IPS-18a (cell line): ENCODE results near the gene PTRH1.

Source experiments
- H3K27ac ChIP-seq: one replicate; pipeline ENCODE4 v1.5.1; 2013; ENCODE audit warnings: low read length
- H3K27me3 ChIP-seq: one replicate; pipeline ENCODE4 v1.6.1; 2013; ENCODE audit warnings: mild to moderate bottlenecking, low read length; ENCODE audit not compliant: control insufficient read depth, insufficient read depth
- H3K36me3 ChIP-seq: one replicate; pipeline ENCODE4 v1.6.1; 2013; ENCODE audit warnings: low read depth, low read length; ENCODE audit not compliant: control insufficient read depth
- H3K4me1 ChIP-seq: one replicate; pipeline ENCODE4 v1.6.1; 2013; ENCODE audit warnings: low read depth, low read length; ENCODE audit not compliant: control insufficient read depth
- H3K4me3 ChIP-seq: one replicate; pipeline ENCODE4 v1.5.1; 2013; ENCODE audit warnings: low read length
- H3K9ac ChIP-seq: one replicate; pipeline ENCODE4 v1.6.1; 2013; ENCODE audit warnings: mild to moderate bottlenecking, low read length, moderate library complexity
- H3K9me3 ChIP-seq: one replicate; pipeline ENCODE4 v1.6.1; 2013; ENCODE audit warnings: low read depth, low read length; ENCODE audit not compliant: control insufficient read depth

The PTRH1 gene

DNA sequence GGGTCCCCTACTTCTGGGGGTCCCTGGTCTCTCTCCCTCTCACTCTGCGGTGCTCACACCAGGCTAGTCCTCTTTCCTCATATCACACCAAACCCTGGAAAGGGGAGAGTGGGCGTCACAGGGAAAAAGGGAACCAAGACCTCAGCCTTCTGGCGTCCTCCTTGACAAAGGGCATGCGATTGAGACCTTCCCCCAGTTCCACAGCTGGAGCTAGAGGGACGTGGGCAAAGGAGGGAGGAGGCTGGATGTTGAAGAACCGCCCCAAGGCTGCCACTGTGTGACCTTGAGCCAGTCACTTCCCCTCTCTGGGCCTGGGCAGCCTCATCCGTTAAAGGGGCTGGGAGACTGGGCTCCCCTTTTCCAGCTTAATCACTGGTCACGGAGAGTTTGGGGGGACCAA, 38.2 kb upstream of the PTRH1 start:
- no peaks in the 10 kb centered on the region for H3K36me3 ChIP-seq
- H3K9me3 ChIP-seq, result no peaks in the 10 kb centered on the region
- no peaks in the 10 kb centered on the region for H3K4me1 ChIP-seq
- no peak overlapping the region for H3K27ac ChIP-seq
- H3K9ac ChIP-seq, result no peak overlapping the region
- H3K27me3 ChIP-seq, result peaks cover 21% of the 10 kb centered on the region
- H3K4me3 ChIP-seq, result no peak overlapping the region

DNA sequence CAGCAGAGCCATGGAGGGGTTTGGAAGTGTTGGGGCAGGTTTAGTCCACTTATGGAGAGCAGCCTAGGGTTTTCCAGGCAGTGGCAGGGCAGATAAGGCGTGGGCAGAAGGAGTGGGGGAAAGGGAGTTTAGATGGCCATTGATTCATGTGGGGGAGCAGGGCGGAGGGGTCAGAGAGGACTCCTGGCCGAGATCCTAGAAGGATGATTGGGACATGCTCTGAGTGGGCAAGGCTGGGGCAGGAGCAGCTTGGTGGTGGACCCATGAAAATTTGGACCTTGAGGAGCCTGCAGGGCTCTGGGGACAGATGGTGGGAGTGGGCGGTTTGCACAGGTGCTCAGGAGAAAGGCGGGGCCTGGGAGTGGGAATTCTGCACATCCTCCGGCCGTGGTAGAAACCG, 37.7 kb upstream of the PTRH1 start:
- Histone ChIP-seq H3K27me3 (peaks cover 21% of the 10 kb centered on the region), H3K4me1 (no peaks in the 10 kb centered on the region), H3K9me3 (no peaks in the 10 kb centered on the region), H3K4me3 (no peak overlapping the region), H3K36me3 (no peaks in the 10 kb centered on the region), H3K27ac (no peak overlapping the region), H3K9ac (no peak overlapping the region)

DNA sequence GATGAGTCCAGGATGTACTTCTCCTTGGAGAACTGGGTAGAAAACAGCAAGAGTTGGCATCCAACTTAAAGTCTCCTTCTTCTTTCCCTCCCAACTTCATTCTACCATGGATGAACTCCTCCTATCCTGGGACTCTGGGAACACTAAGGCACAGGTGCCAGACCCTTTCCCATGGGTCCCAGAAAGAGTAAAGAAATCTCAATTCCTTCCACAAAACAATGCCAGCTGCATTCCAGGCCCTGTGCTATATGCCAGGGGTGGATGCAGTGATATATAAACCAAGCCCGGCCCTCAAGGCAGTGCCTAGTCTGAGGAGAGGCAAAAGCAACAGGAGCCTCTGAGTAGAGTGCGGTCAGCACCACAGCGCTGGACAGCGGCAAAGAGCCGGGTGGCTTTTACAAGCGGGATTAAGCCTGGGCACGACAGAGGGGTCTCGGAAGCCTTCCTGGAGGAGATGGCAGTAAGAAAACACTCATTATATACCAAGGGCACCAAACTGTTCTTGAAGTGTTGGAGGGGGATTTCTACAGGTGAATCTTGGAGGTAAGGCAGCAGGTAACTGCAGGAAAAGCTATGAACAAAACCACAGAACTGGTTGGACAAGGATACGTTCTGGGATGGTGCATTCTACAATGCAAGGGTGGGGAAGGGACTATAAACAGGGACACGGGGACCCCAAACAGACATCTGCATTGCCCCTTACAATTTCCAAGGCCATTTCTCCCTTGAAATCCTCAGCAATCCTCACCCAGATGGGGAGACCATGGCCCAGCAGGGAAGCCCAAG, 36.0 kb upstream of the PTRH1 start:
- H3K36me3 ChIP-seq, result no peaks in the 10 kb centered on the region
- peaks cover 20% of the 10 kb centered on the region for H3K27me3 ChIP-seq

DNA sequence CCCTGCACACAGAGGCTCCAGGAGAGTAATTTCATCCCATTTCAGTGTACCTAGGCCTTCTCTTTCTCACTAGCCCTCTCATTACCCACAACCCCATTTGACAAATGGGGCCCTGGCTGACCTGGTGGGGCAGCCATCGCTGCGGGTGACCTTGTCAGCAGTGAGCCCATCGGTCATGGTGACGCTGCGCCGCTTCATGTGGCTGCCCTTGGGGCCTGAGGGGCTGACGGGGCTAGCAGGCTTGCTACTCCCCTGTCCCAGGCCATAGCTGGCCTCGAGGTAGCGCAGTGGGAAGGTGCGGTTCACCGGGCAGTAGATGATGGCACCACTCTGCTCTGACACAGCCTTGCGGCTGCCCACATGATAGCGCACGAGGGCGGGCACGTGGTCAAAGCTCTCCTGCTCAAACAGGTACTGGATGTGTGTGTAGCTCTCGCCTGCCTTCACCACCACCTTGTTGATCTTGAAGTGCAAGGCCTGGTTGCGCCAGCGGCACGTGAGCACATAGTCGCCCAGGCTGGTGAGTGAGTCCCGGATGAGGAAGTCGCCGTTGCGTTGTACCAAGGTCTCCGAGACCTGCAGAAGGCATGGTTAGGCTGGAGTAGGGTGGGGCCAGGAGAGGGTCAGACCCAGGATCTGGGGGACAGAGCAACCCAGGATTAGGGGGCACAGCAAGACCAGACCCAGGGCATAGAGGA, 33.8 kb upstream of the PTRH1 start:
- H3K4me3 ChIP-seq, result no peak overlapping the region
- H3K4me1 ChIP-seq, result no peaks in the 10 kb centered on the region
- peaks cover 8% of the 10 kb centered on the region for H3K27me3 ChIP-seq
- no peak overlapping the region for H3K9ac ChIP-seq
- H3K9me3 ChIP-seq, result no peaks in the 10 kb centered on the region
- H3K27ac ChIP-seq, result no peak overlapping the region
- H3K36me3 ChIP-seq, result no peaks in the 10 kb centered on the region

More for the DNA sequence above, 36.0 kb upstream of the PTRH1 start:
- Histone ChIP-seq H3K4me1 (no peaks in the 10 kb centered on the region), H3K27ac (no peak overlapping the region), H3K9ac (no peak overlapping the region), H3K4me3 (no peak overlapping the region), H3K9me3 (no peaks in the 10 kb centered on the region)

DNA sequence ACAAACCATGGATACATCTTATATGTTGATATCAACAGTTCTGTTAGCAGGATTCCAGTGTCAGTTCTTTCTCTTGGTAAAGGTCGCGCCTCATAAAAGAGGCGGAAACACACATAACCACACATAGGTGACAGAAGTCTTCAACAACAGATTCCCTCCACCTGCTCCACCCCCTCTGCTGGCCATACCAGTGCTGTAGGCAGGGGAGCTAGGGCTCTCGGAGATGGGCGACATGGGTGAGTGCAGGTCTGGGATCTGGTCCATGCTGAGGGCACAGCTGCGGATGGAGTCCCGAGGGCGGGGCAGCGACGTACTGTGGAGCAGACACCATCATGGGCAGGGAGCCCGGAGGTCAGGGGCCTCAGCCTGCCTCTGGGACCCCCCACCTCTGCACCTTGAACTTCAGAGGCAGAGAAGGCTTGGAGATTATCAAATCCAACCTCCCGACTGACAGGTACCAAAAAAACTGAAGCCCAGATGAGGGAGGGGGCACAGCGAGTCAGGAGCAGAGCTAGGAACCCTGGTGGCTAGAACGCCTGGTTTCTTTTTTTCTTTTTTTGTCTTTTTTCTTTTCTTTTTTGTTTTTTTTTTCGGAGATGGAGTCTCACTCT, 31.6 kb upstream of the PTRH1 start:
- Histone ChIP-seq H3K4me3 (no peak overlapping the region), H3K9ac (no peak overlapping the region), H3K4me1 (no peaks in the 10 kb centered on the region), H3K9me3 (no peaks in the 10 kb centered on the region), H3K27ac (no peak overlapping the region), H3K27me3 (peaks cover 3% of the 10 kb centered on the region), H3K36me3 (no peaks in the 10 kb centered on the region)

DNA sequence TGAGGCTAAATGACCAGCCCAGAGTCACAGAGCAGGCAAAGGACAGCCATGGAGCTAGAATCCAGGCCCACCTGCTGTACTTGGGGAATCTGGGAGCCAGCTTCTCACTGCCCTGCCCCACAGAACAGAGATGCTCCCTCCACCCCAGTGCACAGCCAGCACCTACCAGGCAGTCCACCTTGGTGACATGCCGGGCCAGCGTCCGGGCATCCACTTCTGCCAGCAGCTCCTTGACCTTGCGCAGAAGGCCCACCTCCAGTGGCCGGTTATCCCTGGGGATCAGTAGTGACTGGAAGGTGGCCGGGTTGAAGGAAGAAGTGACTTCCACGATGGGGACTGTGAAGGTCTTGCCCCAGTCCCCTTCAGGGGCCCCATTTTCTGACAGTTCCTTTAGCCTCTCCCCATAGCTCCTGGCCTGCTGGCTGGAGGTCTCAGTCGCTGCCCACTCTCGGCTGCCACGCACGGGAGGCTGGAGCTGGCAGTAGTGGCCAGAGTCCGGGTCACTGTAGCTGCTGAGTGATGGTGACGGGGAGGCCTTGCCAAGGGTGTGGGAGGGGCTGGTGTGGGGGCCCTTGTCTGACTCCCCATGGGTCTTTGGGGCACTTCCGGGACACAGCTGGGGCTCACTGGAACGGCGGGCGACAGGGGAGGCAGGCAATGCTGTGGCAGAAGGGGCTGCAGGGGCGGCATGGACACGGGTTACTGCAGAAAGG, 29.1 kb upstream of the PTRH1 start:
- no peaks in the 10 kb centered on the region for H3K4me1 ChIP-seq
- H3K4me3 ChIP-seq, result no peak overlapping the region
- H3K27ac ChIP-seq, result no peak overlapping the region
- no peaks in the 10 kb centered on the region for H3K9me3 ChIP-seq
- no peak overlapping the region for H3K9ac ChIP-seq
- no peaks in the 10 kb centered on the region for H3K27me3 ChIP-seq
- H3K36me3 ChIP-seq, result no peaks in the 10 kb centered on the region

DNA sequence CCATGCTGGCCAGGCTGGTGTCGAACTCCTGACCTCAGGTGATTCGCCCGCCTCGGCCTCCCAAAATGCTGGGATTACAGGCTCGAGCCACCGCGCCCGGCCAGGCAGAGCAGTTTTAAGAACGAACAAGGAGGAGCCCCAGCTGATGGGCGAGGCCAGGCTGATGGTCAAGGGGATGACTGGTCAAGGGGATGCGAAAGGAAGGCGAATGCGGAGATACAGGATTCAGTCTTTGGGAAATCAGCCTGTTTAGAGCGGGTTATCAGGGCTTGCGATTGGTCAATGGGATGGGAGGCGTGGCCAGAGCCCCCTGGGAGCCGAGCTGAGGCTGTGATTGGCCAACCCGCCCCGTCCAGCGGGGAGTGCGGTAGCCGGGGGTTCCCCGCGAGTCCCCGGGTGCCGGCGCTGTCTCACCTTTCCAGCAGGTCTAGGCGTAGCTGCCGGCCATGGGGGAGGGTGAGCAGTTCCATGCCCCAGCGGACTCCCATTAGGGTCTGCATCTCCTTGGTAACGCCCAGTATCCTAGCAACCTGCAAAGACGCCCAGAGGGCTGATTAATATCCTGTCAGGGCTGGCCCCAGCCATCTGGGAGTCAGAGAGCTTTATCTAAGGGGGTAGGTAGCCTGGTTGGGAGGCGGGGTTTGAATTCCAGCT, 27.1 kb upstream of the PTRH1 start:
- H3K27ac ChIP-seq, result no peak overlapping the region
- no peaks in the 10 kb centered on the region for H3K9me3 ChIP-seq
- H3K9ac ChIP-seq, result peak overlapping the region; percentile 45
- H3K4me1 ChIP-seq, result no peaks in the 10 kb centered on the region
- peak overlapping the region; percentile 65 for H3K4me3 ChIP-seq
- H3K36me3 ChIP-seq, result no peaks in the 10 kb centered on the region
- H3K27me3 ChIP-seq, result no peaks in the 10 kb centered on the region

DNA sequence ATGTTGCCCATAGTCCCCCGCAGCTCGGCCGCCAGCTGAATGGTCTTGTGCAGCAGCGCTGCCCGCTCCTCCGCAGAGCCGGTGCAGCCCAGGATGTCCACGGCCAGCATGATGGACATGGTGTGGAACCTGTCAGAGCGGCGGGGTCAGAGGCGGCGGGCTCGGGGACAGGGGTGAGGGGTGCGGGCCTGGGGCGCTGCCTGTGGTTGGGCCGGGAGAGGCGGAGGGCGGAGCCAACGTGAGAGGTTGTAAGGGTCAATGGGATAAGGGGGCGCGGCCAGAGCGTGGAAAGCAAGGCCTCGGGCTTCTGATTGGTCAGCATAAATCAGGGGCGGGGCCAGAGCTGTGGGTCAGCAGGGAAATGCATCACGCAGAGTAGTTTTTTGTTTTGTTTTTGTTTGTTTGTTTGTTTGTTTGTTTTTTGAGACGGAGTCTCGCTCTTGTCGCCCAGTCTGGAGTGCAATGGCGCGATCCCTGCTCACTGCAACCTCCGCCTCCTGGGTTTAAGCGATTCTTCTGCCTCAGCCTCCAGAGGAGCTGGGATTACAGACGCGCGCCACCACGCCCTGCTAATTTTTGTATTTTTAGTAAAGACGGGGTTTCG, 26.5 kb upstream of the PTRH1 start:
- Histone ChIP-seq H3K36me3 (no peaks in the 10 kb centered on the region), H3K9ac (peak overlapping the region; percentile 45), H3K4me1 (no peaks in the 10 kb centered on the region), H3K27me3 (no peaks in the 10 kb centered on the region), H3K27ac (no peak overlapping the region), H3K9me3 (no peaks in the 10 kb centered on the region), H3K4me3 (peak overlapping the region; percentile 65)

DNA sequence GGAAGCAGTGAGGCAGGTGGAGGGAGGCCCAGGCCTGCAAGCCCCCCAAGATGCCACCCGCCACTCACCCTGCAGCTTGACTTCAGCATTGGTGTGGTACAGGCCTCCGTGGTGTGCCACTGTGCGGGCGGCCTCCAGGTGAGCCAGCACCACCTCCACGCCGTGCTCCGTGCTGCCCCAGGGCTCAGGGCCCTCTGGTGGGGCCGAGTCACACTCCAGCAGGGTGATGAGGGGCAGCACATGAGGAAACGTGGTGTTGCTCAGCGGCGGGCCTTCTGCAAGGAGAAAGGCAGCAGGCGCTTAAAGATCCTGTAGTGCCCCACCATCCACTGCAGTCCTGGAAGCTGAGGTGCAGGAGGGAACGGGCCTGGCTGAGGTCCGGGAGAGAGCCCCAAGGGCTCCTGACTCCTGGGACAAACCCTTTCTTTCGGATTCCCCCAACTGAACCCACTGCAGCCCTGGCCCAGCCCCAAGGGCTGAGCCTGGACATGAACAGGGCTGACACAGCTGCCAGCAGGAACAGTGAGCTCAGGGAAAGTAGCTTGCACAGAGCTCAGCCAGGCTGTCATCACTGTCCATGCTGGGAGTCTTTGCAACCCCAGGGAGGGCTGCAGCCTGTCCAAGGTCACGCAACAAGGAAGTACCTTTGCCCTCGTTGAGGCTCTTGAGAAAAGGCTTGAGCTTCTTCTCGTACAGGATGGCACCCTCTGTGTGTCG, 24.3 kb upstream of the PTRH1 start:
- H3K27ac ChIP-seq, result no peak overlapping the region
- H3K27me3 ChIP-seq, result no peaks in the 10 kb centered on the region
- no peaks in the 10 kb centered on the region for H3K9me3 ChIP-seq
- H3K4me3 ChIP-seq, result no peak overlapping the region
- H3K9ac ChIP-seq, result no peak overlapping the region
- no peaks in the 10 kb centered on the region for H3K36me3 ChIP-seq
- peaks cover 3% of the 10 kb centered on the region for H3K4me1 ChIP-seq

DNA sequence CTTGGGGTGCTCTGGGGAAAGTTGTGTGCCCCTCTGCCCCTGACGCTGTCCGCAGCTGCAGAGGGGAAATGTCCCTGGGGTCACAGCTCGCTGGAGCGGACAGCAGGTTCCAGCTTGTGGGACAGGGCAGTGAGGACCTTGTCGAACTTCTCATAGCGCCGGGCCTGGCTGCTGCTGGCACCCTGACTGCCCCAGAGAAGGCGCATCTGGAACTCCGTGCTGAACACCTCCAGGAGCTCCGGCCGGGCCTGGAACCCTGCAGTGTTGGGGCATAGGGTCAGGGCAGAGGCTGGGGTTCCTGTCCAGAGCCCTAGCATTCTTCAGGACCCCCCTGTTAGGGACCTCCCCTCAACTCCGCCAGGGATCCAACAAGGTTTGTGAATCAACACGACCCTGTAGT, 23.2 kb upstream of the PTRH1 start:
- Histone ChIP-seq H3K9me3 (no peaks in the 10 kb centered on the region), H3K4me1 (peaks cover 6% of the 10 kb centered on the region), H3K4me3 (no peak overlapping the region), H3K9ac (no peak overlapping the region), H3K27me3 (no peaks in the 10 kb centered on the region), H3K36me3 (no peaks in the 10 kb centered on the region), H3K27ac (no peak overlapping the region)
